HCT116 (cell line): ENCODE measurements around the gene SLC22A13. TPM values are rescaled to one million over a fixed set of nuclear protein-coding genes. Genes with fewer than 3 reads are reported as not detected.

Experiments used
- ATAC-seq: fragments of 200-7000 bp; cut with Tn5 transposase; 2 replicates; pipeline ENCODE4 v1.9.1; 2020; ENCODE audit warnings: mild to moderate bottlenecking, moderate library complexity
- BruUV-seq: library from RNA; stranded (reverse); fragments of 400-500 nt; replicated peaks from 2 replicates; lab custom pipeline; 2021; lab: Mats Ljungman, UMichigan
- CTCF ChIA-PET: fragments of 300-600 bp; sonication (Branson Sonifier 250); formaldehyde crosslinking; loops from one replicate; lab custom pipeline; 2021; ENCODE audit warnings: antibody characterized with exemption; lab: Charles Lee
- POLR2A ChIA-PET: fragments of 300-600, 350-600 bp; sonication (Branson Sonifier 250); formaldehyde crosslinking; loops from one replicate; lab custom pipeline; 2021; ENCODE audit warnings: antibody characterized with exemption; lab: Charles Lee
- RAD21 ChIA-PET, 2 experiments: fragments of 300-600 bp; sonication (Branson Sonifier 250); formaldehyde crosslinking; loops; one replicate each; lab custom pipeline; 2023; ENCODE audit warnings: low total read pairs in 2 of 2; ENCODE audit not compliant: uncharacterized antibody in 2 of 2, unreplicated experiment in 2 of 2, low non-redundant PET in 1 of 2; lab: Charles Lee
- DNase-seq: peaks from one replicate; pipeline ENCODE4 v3.0.0-alpha.2; 2010; ENCODE audit warnings: low read depth, low spot score
- H2AFZ ChIP-seq: fragments of 200-600 bp; shearing (Covaris generic), sonication (generic); 2 replicates; pipeline ENCODE4 v1.6.1; 2017; ENCODE audit warnings: low read depth, mixed run types, mixed read lengths, antibody characterized with exemption, low read length; ENCODE audit not compliant: poor library complexity, severe bottlenecking
- H3K27ac ChIP-seq: 2 replicates; pipeline ENCODE4 v1.5.1; 2012; ENCODE audit warnings: low read depth, low read length
- H3K27me3 ChIP-seq: fragments of 200-600 bp; sonication (generic); 2 replicates; pipeline ENCODE4 v1.6.1; 2016; ENCODE audit warnings: mixed run types, low read length, mixed read lengths; ENCODE audit not compliant: insufficient read depth
- H3K36me3 ChIP-seq, 2 experiments: fragments of 200-500 bp in 1 of 2; fragments of 200-600 bp in 1 of 2; sonication (Bioruptor generic) in 1 of 2; sonication (generic) in 1 of 2; 2 replicates each; pipeline versions ENCODE4 v1.5.1 to v1.6.1; 2014 to 2016; ENCODE audit warnings: low read length in 2 of 2, inconsistent platforms in 1 of 2, mixed read lengths in 1 of 2, mixed run types in 1 of 2; ENCODE audit not compliant: insufficient read depth in 2 of 2, control insufficient read depth in 1 of 2
- H3K4me1 ChIP-seq, 2 experiments: fragments of 200-600 bp in 1 of 2; sonication (generic) in 1 of 2; 2 replicates each; pipeline versions ENCODE4 v1.5.1 to v1.6.1; 2012 to 2017; ENCODE audit warnings: low read length in 2 of 2, inconsistent platforms in 1 of 2, mild to moderate bottlenecking in 1 of 2, mixed read lengths in 1 of 2, mixed run types in 1 of 2, moderate library complexity in 1 of 2; ENCODE audit not compliant: insufficient read depth in 2 of 2, control insufficient read depth in 1 of 2
- H3K4me2 ChIP-seq: fragments of 200-600 bp; sonication (generic); 2 replicates; pipeline ENCODE4 v1.6.1; 2017; ENCODE audit warnings: mixed run types, low read length, mixed read lengths
- H3K4me3 ChIP-seq, 2 experiments: fragments of 200-600 bp in 1 of 2; sonication (generic) in 1 of 2; replicated peaks in 1 of 2; 2 replicates each; pipeline ENCODE4 v1.5.1; 2011 to 2016; ENCODE audit warnings: low read length in 2 of 2, control low read depth in 1 of 2, low read depth in 1 of 2, mild to moderate bottlenecking in 1 of 2, mixed read lengths in 1 of 2, mixed run types in 1 of 2
- H3K79me2 ChIP-seq: fragments of 200-600 bp; sonication (generic); 2 replicates; pipeline ENCODE4 v1.6.1; 2017; ENCODE audit warnings: mild to moderate bottlenecking, mixed run types, low read length, moderate library complexity, mixed read lengths; ENCODE audit not compliant: insufficient read depth
- H3K9ac ChIP-seq: fragments of 200-600 bp; sonication (generic); 2 replicates; pipeline ENCODE4 v1.6.1; 2016; ENCODE audit warnings: low read length, mixed read lengths
- H3K9me2 ChIP-seq: fragments of 200-600 bp; sonication (generic), shearing (Covaris generic); 2 replicates; pipeline ENCODE4 v1.6.1; 2017; ENCODE audit warnings: mixed run types, mild to moderate bottlenecking, moderate library complexity; ENCODE audit not compliant: insufficient read depth
- H3K9me3 ChIP-seq, 2 experiments: fragments of 200-500 bp in 1 of 2; fragments of 200-600 bp in 1 of 2; sonication (Bioruptor generic) in 1 of 2; sonication (generic) in 1 of 2; 2 replicates each; pipeline ENCODE4 v1.6.1; 2014 to 2017; ENCODE audit warnings: low read length in 2 of 2, mixed read lengths in 2 of 2, inconsistent platforms in 1 of 2, low read depth in 1 of 2, mild to moderate bottlenecking in 1 of 2, mixed run types in 1 of 2, moderate library complexity in 1 of 2; ENCODE audit not compliant: control insufficient read depth in 1 of 2, insufficient read depth in 1 of 2
- H4K20me1 ChIP-seq: fragments of 200-600 bp; sonication (generic), shearing (Covaris generic); 2 replicates; pipeline ENCODE4 v1.6.1; 2017; ENCODE audit warnings: mixed run types, mild to moderate bottlenecking, moderate library complexity; ENCODE audit not compliant: insufficient read depth
- CEBPB ChIP-seq: IDR thresholded peaks from 2 replicates; pipeline ENCODE4 v1.6.1; 2012; ENCODE audit warnings: low read depth
- YY1 ChIP-seq: IDR thresholded peaks from 2 replicates; pipeline ENCODE4 v1.6.1; 2011; ENCODE audit warnings: low read length, low read depth, moderate library complexity, mild to moderate bottlenecking; ENCODE audit not compliant: insufficient replicate concordance; ENCODE audit errors: extremely low read depth
- intact Hi-C: fragments of 100-400 bp; cut with micrococcal nuclease; formaldehyde crosslinking; loops from 2 replicates; pipeline ENCODE4 v1.10.0; 2022
- total RNA-seq: library from RNA; stranded (reverse); gene quantifications from one replicate; pipeline ENCODE4 v1.2.1, GENCODE V29; 2021; ENCODE audit not compliant: unreplicated experiment
- TF ChIP-seq, protein P1 (sequence below), 3 experiments: fragments of 200-600 bp in 1 of 3; sonication (generic) in 1 of 3; IDR thresholded peaks in 2 of 3; conservative IDR thresholded peaks in 1 of 3; 2 replicates each; pipeline ENCODE4 v1.5.1; 2012 to 2017; ENCODE audit warnings: low read depth in 2 of 3, low read length in 2 of 3, antibody characterized with exemption in 1 of 3, borderline replicate concordance in 1 of 3, control low read depth in 1 of 3, mild to moderate bottlenecking in 1 of 3, mixed read lengths in 1 of 3, mixed run types in 1 of 3, moderate library complexity in 1 of 3; ENCODE audit not compliant: insufficient read depth in 1 of 3
- TF ChIP-seq, protein P2 (sequence below): IDR thresholded peaks from 2 replicates; pipeline ENCODE4 v1.6.1; 2012

SLC22A13 gene
- total RNA-seq, 1 experiment from 2014 or later: 0.47 TPM

- TF ChIP-seq, protein P1, sequence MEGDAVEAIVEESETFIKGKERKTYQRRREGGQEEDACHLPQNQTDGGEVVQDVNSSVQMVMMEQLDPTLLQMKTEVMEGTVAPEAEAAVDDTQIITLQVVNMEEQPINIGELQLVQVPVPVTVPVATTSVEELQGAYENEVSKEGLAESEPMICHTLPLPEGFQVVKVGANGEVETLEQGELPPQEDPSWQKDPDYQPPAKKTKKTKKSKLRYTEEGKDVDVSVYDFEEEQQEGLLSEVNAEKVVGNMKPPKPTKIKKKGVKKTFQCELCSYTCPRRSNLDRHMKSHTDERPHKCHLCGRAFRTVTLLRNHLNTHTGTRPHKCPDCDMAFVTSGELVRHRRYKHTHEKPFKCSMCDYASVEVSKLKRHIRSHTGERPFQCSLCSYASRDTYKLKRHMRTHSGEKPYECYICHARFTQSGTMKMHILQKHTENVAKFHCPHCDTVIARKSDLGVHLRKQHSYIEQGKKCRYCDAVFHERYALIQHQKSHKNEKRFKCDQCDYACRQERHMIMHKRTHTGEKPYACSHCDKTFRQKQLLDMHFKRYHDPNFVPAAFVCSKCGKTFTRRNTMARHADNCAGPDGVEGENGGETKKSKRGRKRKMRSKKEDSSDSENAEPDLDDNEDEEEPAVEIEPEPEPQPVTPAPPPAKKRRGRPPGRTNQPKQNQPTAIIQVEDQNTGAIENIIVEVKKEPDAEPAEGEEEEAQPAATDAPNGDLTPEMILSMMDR (IDR thresholded peaks at IDR 0.05 in 2 of 3, conservative IDR thresholded peaks at IDR 0.05 in 1 of 3; ENCODE audit: borderline replicate concordance in 1 of 3, insufficient read depth in 1 of 3, low read depth in 2 of 3, low read length in 2 of 3): no peak
- TF ChIP-seq, protein P2, sequence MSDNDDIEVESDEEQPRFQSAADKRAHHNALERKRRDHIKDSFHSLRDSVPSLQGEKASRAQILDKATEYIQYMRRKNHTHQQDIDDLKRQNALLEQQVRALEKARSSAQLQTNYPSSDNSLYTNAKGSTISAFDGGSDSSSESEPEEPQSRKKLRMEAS: no peak
- TF ChIP-seq CEBPB: no peak
- TF ChIP-seq, all 23 proteins: peak for 0
Observed at GRCh38 chr3:38314764-38315487, 49.3 kb downstream of the SLC22A13 start (continued).

GRCh38 chr3:38315488-38316230, 50.0 kb downstream of the SLC22A13 start:
- BruUV-seq: no TSS peak
- no peaks in the 10 kb centered on the region for H4K20me1 ChIP-seq
- intact Hi-C loops: no loop called here
- H3K79me2 ChIP-seq: no peaks in the 10 kb centered on the region
- H3K9me3 ChIP-seq: no peaks in the 10 kb centered on the region
- H2AFZ ChIP-seq: no peak overlapping the region
- no peak overlapping the region for H3K27ac ChIP-seq
- H3K36me3 ChIP-seq: no peaks in the 10 kb centered on the region
- no peak overlapping the region for H3K4me2 ChIP-seq
- DNase-seq: no peak
- no peak for TF ChIP-seq YY1
- ChIA-PET POLR2A (no interaction called here), RAD21 (no interaction called here), CTCF (no interaction called here)
- H3K4me3 ChIP-seq: no peak overlapping the region
- no peaks in the 10 kb centered on the region for H3K4me1 ChIP-seq
- no peaks in the 10 kb centered on the region for H3K27me3 ChIP-seq
- no peak; the same call in 1 of the 2 replicates for ATAC-seq
- no peaks in the 10 kb centered on the region for H3K9me2 ChIP-seq
- no peak overlapping the region for H3K9ac ChIP-seq
